ENCODE data around the gene DIAPH2. TPM values are rescaled to one million over a fixed set of nuclear protein-coding genes. Genes with fewer than 3 reads are reported as not detected.

DIAPH2 gene
- total RNA-seq, 1 experiment from 2014 or later: 10.4 TPM

- no peak for TF ChIP-seq CTCF (conservative IDR thresholded peaks at IDR 0.05; ENCODE audit: low read depth, low read length)
- TF ChIP-seq EZH2 (IDR thresholded peaks at IDR 0.05; ENCODE audit: borderline replicate concordance, low read depth, low read length, poor library complexity, severe bottlenecking): no peak
- Histone ChIP-seq H3K4me1 (ENCODE audit: insufficient read depth, low read length, poor library complexity, severe bottlenecking) (no peaks in the 10 kb centered on the region), H3K27ac (ENCODE audit: low read depth, low read length, poor library complexity, severe bottlenecking) (no peak overlapping the region), H3K9me3 (ENCODE audit: low read depth, low read length, poor library complexity, severe bottlenecking) (no peaks in the 10 kb centered on the region), H3K4me3 (ENCODE audit: low read depth, low read length, poor library complexity, severe bottlenecking) (no peak overlapping the region), H3K36me3 (ENCODE audit: insufficient read depth, low read length, poor library complexity, severe bottlenecking) (no peaks in the 10 kb centered on the region), H3K27me3 (replicated peaks; ENCODE audit: insufficient read depth, low read depth, low read length, poor library complexity) (peaks cover 12% of the 10 kb centered on the region)
- DNase-seq (ENCODE audit: low spot score): no peak
- no TSS peak for BruUV-seq (replicated peaks)
- POLR2A ChIA-PET (ENCODE audit: low non-redundant PET): no interaction called here
- intact Hi-C loops (cut with micrococcal nuclease; ENCODE audit: unreplicated experiment): no loop called here
- CTCF ChIA-PET: no interaction called here
These were observed 418.3 kb downstream of the DIAPH2 start for GRCh38 chrX:97102938-97103337.

GRCh38 chrX:97109730-97110129 lies 425.1 kb downstream of the DIAPH2 start:
- intact Hi-C loops (cut with micrococcal nuclease; ENCODE audit: unreplicated experiment): no loop called here
- ChIA-PET POLR2A (ENCODE audit: low non-redundant PET) (no interaction called here), CTCF (no interaction called here)
- H3K27me3 ChIP-seq (replicated peaks; ENCODE audit: insufficient read depth, low read depth, low read length, poor library complexity): no peaks in the 10 kb centered on the region
- H3K4me1 ChIP-seq (ENCODE audit: insufficient read depth, low read length, poor library complexity, severe bottlenecking): no peaks in the 10 kb centered on the region
- no peak overlapping the region for H3K27ac ChIP-seq (ENCODE audit: low read depth, low read length, poor library complexity, severe bottlenecking)
- no peak for TF ChIP-seq EZH2 (IDR thresholded peaks at IDR 0.05; ENCODE audit: borderline replicate concordance, low read depth, low read length, poor library complexity, severe bottlenecking)
- TF ChIP-seq CTCF (conservative IDR thresholded peaks at IDR 0.05; ENCODE audit: low read depth, low read length): no peak
- H3K9me3 ChIP-seq (ENCODE audit: low read depth, low read length, poor library complexity, severe bottlenecking): no peaks in the 10 kb centered on the region
- H3K36me3 ChIP-seq (ENCODE audit: insufficient read depth, low read length, poor library complexity, severe bottlenecking): no peaks in the 10 kb centered on the region
- H3K4me3 ChIP-seq (ENCODE audit: low read depth, low read length, poor library complexity, severe bottlenecking): no peak overlapping the region
- DNase-seq (ENCODE audit: low spot score): no peak
- BruUV-seq (replicated peaks): no TSS peak

GRCh38 chrX:97117572-97117971 lies 432.9 kb downstream of the DIAPH2 start:
- ChIA-PET POLR2A (ENCODE audit: low non-redundant PET) (no interaction called here), CTCF (no interaction called here)
- Histone ChIP-seq H3K36me3 (ENCODE audit: insufficient read depth, low read length, poor library complexity, severe bottlenecking) (no peaks in the 10 kb centered on the region), H3K4me3 (ENCODE audit: low read depth, low read length, poor library complexity, severe bottlenecking) (no peak overlapping the region), H3K27ac (ENCODE audit: low read depth, low read length, poor library complexity, severe bottlenecking) (no peak overlapping the region), H3K9me3 (ENCODE audit: low read depth, low read length, poor library complexity, severe bottlenecking) (no peaks in the 10 kb centered on the region), H3K4me1 (ENCODE audit: insufficient read depth, low read length, poor library complexity, severe bottlenecking) (no peaks in the 10 kb centered on the region), H3K27me3 (replicated peaks; ENCODE audit: insufficient read depth, low read depth, low read length, poor library complexity) (no peaks in the 10 kb centered on the region)
- intact Hi-C loops (cut with micrococcal nuclease; ENCODE audit: unreplicated experiment): no loop called here
- no peak for DNase-seq (ENCODE audit: low spot score)
- TF ChIP-seq CTCF (conservative IDR thresholded peaks at IDR 0.05; ENCODE audit: low read depth, low read length) (no peak), EZH2 (IDR thresholded peaks at IDR 0.05; ENCODE audit: borderline replicate concordance, low read depth, low read length, poor library complexity, severe bottlenecking) (no peak)
- no TSS peak for BruUV-seq (replicated peaks)
